Stimulated activated naive B cell treated with anti-CD40 and anti-IgM and Interleukin-4, amounts not matched to agents 10 μg/mL and 1 μg/mL and 100 μg/mL, for 72 hours (primary cell): ENCODE data around the gene TDRD3.

Source experiments
- ATAC-seq, 2 donors: fragments of 150-1000 bp; cut with Tn5 transposase; replicated peaks; 2 replicates each; pipeline ENCODE4 v1.10.0; 2021; ENCODE audit warnings: moderate library complexity in 1 of 2
- DNase-seq: peaks from one replicate; pipeline ENCODE4 v3.0.0; 2021
- H3K27ac Mint-ChIP-seq: one replicate; pipeline ENCODE4 v1.8.0; 2022; ENCODE audit warnings: mild to moderate bottlenecking, mixed read lengths
- H3K27me3 Mint-ChIP-seq, 2 donors: one replicate each; pipeline ENCODE4 v1.8.0; 2022; ENCODE audit warnings: mixed read lengths in 2 of 2
- H3K36me3 Mint-ChIP-seq, 2 donors: one replicate each; pipeline ENCODE4 v1.8.0; 2022; ENCODE audit warnings: mixed read lengths in 2 of 2, mild to moderate bottlenecking in 1 of 2
- H3K4me1 Mint-ChIP-seq, 2 donors: one replicate each; pipeline ENCODE4 v1.8.0; 2022; ENCODE audit warnings: mixed read lengths in 2 of 2, mild to moderate bottlenecking in 1 of 2
- H3K4me3 Mint-ChIP-seq, 2 donors: one replicate each; pipeline ENCODE4 v1.8.0; 2022; ENCODE audit warnings: mild to moderate bottlenecking in 2 of 2, mixed read lengths in 2 of 2, moderate library complexity in 1 of 2
- H3K9me3 Mint-ChIP-seq, 2 donors: one replicate each; pipeline ENCODE4 v1.8.0; 2022; ENCODE audit warnings: mixed read lengths in 2 of 2, mild to moderate bottlenecking in 1 of 2

TDRD3 gene

GRCh38 chr13:60411464-60411863, 14.4 kb downstream of the TDRD3 start:
- peaks cover 9 to 25% of the 10 kb centered on the region in 2 donors for H3K4me1 Mint-ChIP-seq

GRCh38 chr13:60411983-60412382, 15.0 kb downstream of the TDRD3 start:
- H3K9me3 Mint-ChIP-seq = peaks cover 3 to 8% of the 10 kb centered on the region in 2 donors
- peaks cover 14 to 26% of the 10 kb centered on the region in 2 donors for H3K36me3 Mint-ChIP-seq
- H3K4me1 Mint-ChIP-seq = peaks cover 9 to 30% of the 10 kb centered on the region in 2 donors
- no peak overlapping the region for H3K4me3 Mint-ChIP-seq
- no peak overlapping the region for H3K27ac Mint-ChIP-seq
- ATAC-seq (no peak), DNase-seq (no peak)
- H3K27me3 Mint-ChIP-seq = no peaks in the 10 kb centered on the region

More at GRCh38 chr13:60411464-60411863, 14.4 kb downstream of the TDRD3 start:
- DNase-seq = no peak
- H3K9me3 Mint-ChIP-seq = peaks cover 3 to 8% of the 10 kb centered on the region in 2 donors
- peaks cover 14 to 26% of the 10 kb centered on the region in 2 donors for H3K36me3 Mint-ChIP-seq
- no peak overlapping the region for H3K27ac Mint-ChIP-seq
- H3K4me3 Mint-ChIP-seq = no peak overlapping the region
- no peaks in the 10 kb centered on the region for H3K27me3 Mint-ChIP-seq
- no peak for ATAC-seq

DNA sequence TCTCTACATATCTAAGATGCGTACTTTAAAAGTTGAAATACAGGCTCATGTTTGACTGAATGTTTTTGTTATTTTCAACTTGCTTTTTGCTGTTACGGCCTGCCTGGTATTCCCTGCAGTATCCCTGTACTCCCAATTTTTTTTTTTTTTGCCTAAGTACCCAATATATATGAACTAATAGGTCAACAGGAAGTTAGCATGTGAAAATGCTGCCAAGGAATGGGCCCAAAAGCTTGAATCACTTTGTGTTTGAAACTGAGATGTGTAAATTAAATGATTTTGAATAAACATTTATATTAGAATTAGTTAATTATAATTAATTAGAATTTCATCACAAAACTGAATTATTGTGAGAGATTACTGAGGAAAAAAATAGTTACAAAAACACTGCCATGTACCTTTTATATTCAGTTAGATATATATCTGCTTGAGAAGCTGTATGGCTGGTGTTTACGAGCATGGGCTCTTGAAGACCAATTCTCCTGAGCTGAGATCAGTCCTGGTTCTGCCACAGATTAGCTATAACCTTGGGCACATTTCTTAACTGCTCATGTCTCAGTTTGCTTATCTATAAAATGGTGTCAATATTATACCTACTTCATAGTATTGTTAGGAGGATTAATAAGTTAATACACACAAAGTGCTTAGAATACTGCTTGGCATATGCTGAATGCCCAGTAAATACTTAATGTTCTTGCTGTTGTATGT, 16.0 kb downstream of the TDRD3 start:
- no peak for ATAC-seq
- Mint-ChIP-seq H3K27ac (no peak overlapping the region), H3K4me1 (peaks cover 14 to 38% of the 10 kb centered on the region in 2 donors), H3K9me3 (peaks cover under 1 to 5% of the 10 kb centered on the region in 2 donors), H3K4me3 (no peak overlapping the region), H3K36me3 (peaks cover 14 to 26% of the 10 kb centered on the region in 2 donors), H3K27me3 (no peaks in the 10 kb centered on the region)
- DNase-seq = no peak

DNA sequence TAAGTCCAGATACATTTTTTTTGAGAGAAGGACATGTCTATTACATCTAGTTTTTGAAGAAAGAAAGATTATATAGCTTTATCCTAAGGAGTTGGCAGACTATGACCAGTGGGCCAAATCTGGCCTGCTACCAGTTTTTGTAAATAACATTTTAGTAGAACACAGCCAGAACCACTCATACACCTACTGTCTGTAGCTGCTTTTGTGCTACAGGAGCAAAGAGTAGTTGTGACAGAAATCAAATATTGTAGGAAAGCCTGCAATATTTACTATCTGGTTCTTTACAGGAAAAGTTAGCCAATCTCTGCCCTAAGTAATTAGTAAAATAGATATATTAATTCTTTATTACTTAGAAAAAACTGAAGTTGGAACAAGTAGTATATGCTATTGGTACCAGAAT, 17.2 kb downstream of the TDRD3 start:
- no peaks in the 10 kb centered on the region for H3K9me3 Mint-ChIP-seq
- H3K27me3 Mint-ChIP-seq = no peaks in the 10 kb centered on the region
- no peak overlapping the region for H3K27ac Mint-ChIP-seq
- ATAC-seq (no peak), DNase-seq (no peak)
- peaks cover 16 to 30% of the 10 kb centered on the region in 2 donors for H3K4me1 Mint-ChIP-seq
- no peak overlapping the region for H3K4me3 Mint-ChIP-seq
- peaks cover 4 to 15% of the 10 kb centered on the region in 2 donors for H3K36me3 Mint-ChIP-seq

DNA sequence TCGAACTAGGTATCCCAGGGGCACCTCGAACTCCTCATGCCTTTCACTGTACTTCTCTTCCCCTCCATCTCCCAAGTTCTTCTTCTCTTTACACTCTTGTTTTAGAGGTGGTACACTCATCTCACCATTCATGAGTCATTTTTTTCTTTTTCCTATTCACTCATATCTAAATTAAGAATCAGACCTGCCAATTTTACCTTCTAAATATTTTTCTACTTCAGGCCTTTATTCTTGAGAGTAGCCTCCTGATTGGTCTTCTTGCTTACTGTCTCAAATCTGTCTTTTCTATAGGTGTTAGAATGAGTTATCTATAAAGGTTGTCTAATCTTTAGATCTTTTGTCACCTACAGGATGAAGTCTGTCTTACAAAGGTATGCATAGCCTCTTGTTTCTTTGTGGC, 20.7 kb downstream of the TDRD3 start:
- Mint-ChIP-seq H3K36me3 (peaks cover 8 to 9% of the 10 kb centered on the region in 2 donors), H3K27me3 (no peaks in the 10 kb centered on the region), H3K9me3 (peaks cover 0 to 3% of the 10 kb centered on the region in 2 donors), H3K27ac (peak overlapping the region; percentile 1), H3K4me3 (no peak overlapping the region), H3K4me1 (peaks cover 8 to 20% of the 10 kb centered on the region in 2 donors)
- ATAC-seq (peak; percentile 49 to 75), DNase-seq (no peak)

DNA sequence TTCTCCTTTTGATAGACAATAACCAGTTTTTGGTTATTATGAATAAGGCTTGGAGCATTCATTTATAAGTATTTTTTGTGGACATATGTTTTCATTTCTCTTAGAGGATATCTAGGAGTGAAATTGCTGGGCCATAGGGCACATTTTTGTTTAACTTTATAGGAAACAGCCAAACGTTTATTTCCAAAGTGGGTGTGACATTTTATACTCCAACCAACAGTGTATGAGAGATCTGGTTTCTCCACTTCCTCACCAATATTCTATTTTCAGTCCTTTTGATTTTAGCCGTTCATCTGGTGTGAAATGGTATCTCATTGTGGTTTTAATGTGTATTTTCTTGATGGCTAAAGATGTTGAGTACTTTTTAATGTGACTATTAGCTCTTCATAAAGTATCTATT, 21.9 kb downstream of the TDRD3 start:
- H3K9me3 Mint-ChIP-seq = peaks cover 0 to 3% of the 10 kb centered on the region in 2 donors
- no peak for ATAC-seq
- no peak overlapping the region for H3K4me3 Mint-ChIP-seq
- H3K36me3 Mint-ChIP-seq = peaks cover 8 to 9% of the 10 kb centered on the region in 2 donors
- H3K4me1 Mint-ChIP-seq = peaks cover 8 to 20% of the 10 kb centered on the region in 2 donors
- DNase-seq = no peak
- no peak overlapping the region for H3K27ac Mint-ChIP-seq
- no peaks in the 10 kb centered on the region for H3K27me3 Mint-ChIP-seq

- Mint-ChIP-seq H3K27me3 (no peaks in the 10 kb centered on the region), H3K27ac (no peak overlapping the region), H3K9me3 (peaks cover 0 to 3% of the 10 kb centered on the region in 2 donors), H3K36me3 (peaks cover 3% of the 10 kb centered on the region in 2 donors), H3K4me3 (no peak overlapping the region), H3K4me1 (peaks cover 6 to 18% of the 10 kb centered on the region in 2 donors)
- ATAC-seq (no peak), DNase-seq (no peak)
These were observed 28.3 kb downstream of the TDRD3 start for GRCh38 chr13:60425332-60425731.

DNA sequence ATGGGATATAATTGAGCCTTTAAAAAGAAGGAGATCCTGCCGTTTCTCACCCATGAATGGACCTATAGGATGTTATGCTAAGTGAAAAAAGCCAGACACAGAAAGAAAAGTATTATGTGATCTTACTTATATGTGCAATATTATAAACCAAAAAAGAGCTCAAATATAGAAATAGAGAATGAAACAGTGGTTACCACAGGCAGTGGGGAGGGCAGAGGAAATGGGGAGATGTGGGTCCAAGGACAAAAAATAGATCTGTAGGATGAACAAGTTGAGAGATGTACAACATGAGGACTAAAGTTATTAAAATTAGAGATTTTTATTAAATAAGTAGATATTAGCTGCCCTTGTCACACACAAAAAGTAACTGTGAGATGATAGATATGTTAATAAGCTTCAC, 29.1 kb downstream of the TDRD3 start:
- Mint-ChIP-seq H3K27me3 (no peaks in the 10 kb centered on the region), H3K4me1 (peaks cover 6 to 18% of the 10 kb centered on the region in 2 donors), H3K36me3 (peaks cover under 1% of the 10 kb centered on the region in 2 donors), H3K27ac (no peak overlapping the region), H3K4me3 (no peak overlapping the region), H3K9me3 (peaks cover 0 to under 1% of the 10 kb centered on the region in 2 donors)
- DNase-seq (no peak), ATAC-seq (no peak)

DNA sequence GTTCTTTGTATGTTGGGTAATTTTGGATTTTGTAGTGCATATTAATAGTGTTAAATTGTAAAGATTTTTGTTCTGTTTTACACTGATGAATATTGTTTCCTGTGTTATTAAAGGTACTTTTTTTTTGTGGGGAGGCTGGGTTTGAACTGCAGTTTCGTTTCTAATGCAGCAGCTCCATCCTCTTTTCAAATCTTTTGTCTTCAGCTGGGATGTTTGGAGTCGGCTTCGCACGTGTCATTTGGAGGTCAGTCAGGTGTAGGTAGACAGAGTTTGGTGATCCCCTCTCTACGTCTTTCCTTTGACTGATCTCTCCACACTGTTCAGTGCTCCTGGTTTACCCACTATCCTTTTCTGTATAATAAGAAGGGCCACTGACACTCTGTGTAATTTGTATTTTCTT, 30.3 kb downstream of the TDRD3 start:
- H3K9me3 Mint-ChIP-seq = no peaks in the 10 kb centered on the region
- H3K27ac Mint-ChIP-seq = no peak overlapping the region
- no peak for DNase-seq
- H3K4me3 Mint-ChIP-seq = no peak overlapping the region
- no peak for ATAC-seq
- peaks cover 6 to 14% of the 10 kb centered on the region in 2 donors for H3K4me1 Mint-ChIP-seq
- no peaks in the 10 kb centered on the region for H3K27me3 Mint-ChIP-seq
- H3K36me3 Mint-ChIP-seq = no peaks in the 10 kb centered on the region

DNA sequence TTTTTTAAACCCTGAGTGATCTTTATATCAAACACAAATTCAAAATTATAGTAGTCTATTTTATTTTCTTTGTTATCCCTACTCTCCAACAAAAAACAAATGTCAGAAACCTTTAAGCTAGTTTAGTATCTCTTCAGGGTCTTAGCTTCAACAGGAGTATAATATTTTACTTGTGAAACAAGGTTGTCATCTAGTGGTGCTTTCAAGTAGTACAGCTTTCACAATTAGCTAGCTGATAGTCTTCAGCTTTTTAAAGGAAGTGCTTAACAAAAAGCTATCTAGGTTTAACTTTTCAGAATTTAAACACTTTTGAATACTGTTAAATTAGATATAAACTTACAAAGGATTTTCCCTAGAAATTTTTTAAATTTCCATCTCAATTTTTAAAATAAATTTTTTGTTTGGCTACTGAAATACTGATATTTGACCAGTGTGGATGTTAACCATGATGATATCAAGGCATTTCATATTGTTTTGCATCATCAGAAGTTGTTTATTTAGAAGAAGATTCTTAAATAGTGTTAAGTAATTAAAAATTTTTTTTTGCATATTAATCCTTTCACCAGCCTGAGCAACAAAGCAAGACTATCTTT, 34.2 kb downstream of the TDRD3 start:
- H3K27ac Mint-ChIP-seq = no peak overlapping the region
- no peak for DNase-seq
- peaks cover 3 to 10% of the 10 kb centered on the region in 2 donors for H3K9me3 Mint-ChIP-seq
- H3K4me3 Mint-ChIP-seq = no peak overlapping the region
- peaks cover 16 to 18% of the 10 kb centered on the region in 2 donors for H3K4me1 Mint-ChIP-seq
- peak; percentile 78 to 87 for ATAC-seq
- H3K27me3 Mint-ChIP-seq = no peaks in the 10 kb centered on the region
- peaks cover 2 to 4% of the 10 kb centered on the region in 2 donors for H3K36me3 Mint-ChIP-seq

GRCh38 chr13:60433505-60433904, 36.5 kb downstream of the TDRD3 start:
- ATAC-seq (no peak), DNase-seq (no peak)
- Mint-ChIP-seq H3K9me3 (peaks cover 5 to 11% of the 10 kb centered on the region in 2 donors), H3K36me3 (peaks cover 4 to 11% of the 10 kb centered on the region in 2 donors), H3K27me3 (no peaks in the 10 kb centered on the region), H3K4me3 (no peak overlapping the region), H3K27ac (no peak overlapping the region), H3K4me1 (peaks cover 13 to 14% of the 10 kb centered on the region in 2 donors)

DNA sequence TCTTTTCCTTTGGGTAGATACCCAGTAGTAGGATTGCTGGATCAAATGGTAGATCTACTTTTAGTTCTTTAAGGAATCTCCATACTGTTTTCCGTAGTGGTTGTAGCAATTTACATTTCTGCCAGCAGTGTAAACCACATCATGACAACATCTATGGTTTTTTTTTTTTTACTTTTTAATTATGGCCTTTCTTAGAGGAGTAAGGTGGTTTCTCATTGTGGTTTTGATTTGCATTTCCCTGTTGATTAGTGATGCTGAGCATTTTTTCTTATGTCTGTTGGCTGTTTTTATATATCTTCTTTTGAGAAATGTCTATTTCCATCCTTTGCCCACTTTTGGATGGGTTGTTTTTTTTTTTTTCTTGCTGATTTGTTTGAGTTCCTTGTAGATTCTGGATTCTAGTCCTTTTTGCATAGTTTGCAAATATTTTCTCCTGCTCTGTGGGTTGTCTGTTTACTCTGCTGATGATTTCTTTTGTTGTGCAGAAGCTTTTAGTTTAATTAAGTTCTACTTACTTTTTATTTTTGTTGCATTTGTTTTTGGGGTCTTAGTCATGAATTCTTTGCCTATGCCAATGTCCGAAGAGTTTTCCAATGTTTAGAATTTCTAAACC, 38.8 kb downstream of the TDRD3 start:
- Mint-ChIP-seq H3K9me3 (peaks cover 5 to 11% of the 10 kb centered on the region in 2 donors), H3K36me3 (peaks cover 4 to 16% of the 10 kb centered on the region in 2 donors), H3K4me3 (peak overlapping the region in 1 of 2 donors; percentile 14), H3K27me3 (no peaks in the 10 kb centered on the region), H3K27ac (no peak overlapping the region), H3K4me1 (peaks cover 13 to 16% of the 10 kb centered on the region in 2 donors)
- DNase-seq (no peak), ATAC-seq (peak; percentile 61 to 75)

- Mint-ChIP-seq H3K27me3 (no peaks in the 10 kb centered on the region), H3K9me3 (peaks cover 5 to 11% of the 10 kb centered on the region in 2 donors), H3K4me3 (no peak overlapping the region), H3K27ac (no peak overlapping the region), H3K4me1 (peaks cover 13 to 16% of the 10 kb centered on the region in 2 donors), H3K36me3 (peaks cover 4 to 16% of the 10 kb centered on the region in 2 donors)
- ATAC-seq = no peak
- DNase-seq = no peak
These were observed 42.2 kb downstream of the TDRD3 start for GRCh38 chr13:60439201-60439600.

DNA sequence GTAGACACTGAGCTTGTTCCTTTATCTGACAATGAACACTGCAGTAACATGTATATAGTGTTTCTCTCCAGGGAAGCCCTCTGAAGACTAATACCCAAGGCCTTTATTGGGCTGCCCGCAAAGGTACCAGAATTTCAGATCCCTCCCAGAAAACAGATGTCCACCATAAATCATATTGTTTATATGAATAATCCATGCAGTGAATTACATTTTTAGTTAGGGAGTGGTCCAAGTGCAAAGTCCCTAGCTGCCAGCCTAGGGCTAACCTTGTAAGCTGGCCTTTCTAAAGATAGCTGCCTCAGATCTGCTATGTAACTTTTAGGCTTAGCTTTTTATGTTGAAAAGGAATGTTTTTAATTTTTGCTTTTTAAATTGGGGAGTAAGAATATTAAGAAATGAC, 44.7 kb downstream of the TDRD3 start:
- peaks cover 0 to 4% of the 10 kb centered on the region in 2 donors for H3K4me1 Mint-ChIP-seq
- no peak overlapping the region for H3K4me3 Mint-ChIP-seq
- no peaks in the 10 kb centered on the region for H3K9me3 Mint-ChIP-seq
- ATAC-seq = no peak
- H3K27me3 Mint-ChIP-seq = no peaks in the 10 kb centered on the region
- no peak overlapping the region for H3K27ac Mint-ChIP-seq
- peaks cover 2 to 16% of the 10 kb centered on the region in 2 donors for H3K36me3 Mint-ChIP-seq
- no peak for DNase-seq
